Sigmoid colon (tissue), 4 donors: ENCODE results near the gene EEF1AKMT2.

Experiments
- EP300 ChIP-seq, 4 donors: sonication (generic); formaldehyde crosslinking; IDR thresholded peaks; one replicate each; pipeline ENCODE4 v1.6.1; 2017; ENCODE audit warnings: antibody characterized with exemption in 4 of 4
- POLR2A ChIP-seq, 2 donors: fragments of 450-650 bp; IDR thresholded peaks; one replicate each; pipeline ENCODE4 v1.6.1; 2016; ENCODE audit warnings: antibody characterized with exemption in 2 of 2, mild to moderate bottlenecking in 2 of 2, moderate library complexity in 2 of 2
- POLR2AphosphoS5 ChIP-seq, 4 donors: sonication (generic); formaldehyde crosslinking; IDR thresholded peaks; one replicate each; pipeline ENCODE4 v1.6.1; 2017; ENCODE audit warnings: antibody characterized with exemption in 4 of 4
- TF ChIP-seq, protein P1 (sequence below), 4 experiments: fragments of 450-650 bp in 3 of 4; fragments of 200-600 bp in 1 of 4; IDR thresholded peaks; one replicate each; pipeline ENCODE4 v1.5.1; 2016 to 2019; ENCODE audit warnings: antibody characterized with exemption in 4 of 4, mild to moderate bottlenecking in 3 of 4, moderate library complexity in 2 of 4

DNA sequence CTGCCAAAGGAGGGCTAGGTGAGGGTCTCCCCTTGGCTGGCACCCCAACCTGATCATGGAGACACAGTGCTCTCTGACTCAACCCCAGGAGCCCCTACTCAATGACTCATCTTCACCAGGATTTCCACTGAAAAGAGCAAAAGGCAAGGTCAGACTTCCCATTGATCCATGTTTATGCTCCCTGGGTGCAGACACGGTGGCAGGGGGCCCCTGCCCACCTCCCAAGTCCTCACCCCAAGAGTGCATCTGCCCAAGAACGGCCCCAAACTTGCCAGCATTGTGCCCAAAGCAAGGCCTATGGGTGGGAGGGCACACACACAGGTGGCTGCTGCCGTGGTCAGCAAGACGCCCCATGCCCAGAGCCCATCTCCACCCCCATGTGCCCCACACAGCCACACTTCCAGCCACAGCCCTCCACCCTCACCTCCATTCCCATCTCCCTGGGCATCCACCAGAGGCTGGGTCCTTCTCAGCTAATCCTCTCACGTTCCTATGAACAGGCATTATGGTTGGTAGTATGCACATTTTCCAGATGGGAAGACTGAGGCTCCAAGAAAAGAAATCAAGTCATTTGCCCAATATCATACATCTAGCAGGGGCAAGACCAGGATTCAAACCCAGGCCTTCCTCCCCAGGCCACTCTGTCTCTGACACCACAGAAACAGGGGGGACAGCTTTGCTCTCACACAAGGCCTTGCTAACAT is 78.8 kb downstream of the EEF1AKMT2 start:
- TF ChIP-seq, protein P1, sequence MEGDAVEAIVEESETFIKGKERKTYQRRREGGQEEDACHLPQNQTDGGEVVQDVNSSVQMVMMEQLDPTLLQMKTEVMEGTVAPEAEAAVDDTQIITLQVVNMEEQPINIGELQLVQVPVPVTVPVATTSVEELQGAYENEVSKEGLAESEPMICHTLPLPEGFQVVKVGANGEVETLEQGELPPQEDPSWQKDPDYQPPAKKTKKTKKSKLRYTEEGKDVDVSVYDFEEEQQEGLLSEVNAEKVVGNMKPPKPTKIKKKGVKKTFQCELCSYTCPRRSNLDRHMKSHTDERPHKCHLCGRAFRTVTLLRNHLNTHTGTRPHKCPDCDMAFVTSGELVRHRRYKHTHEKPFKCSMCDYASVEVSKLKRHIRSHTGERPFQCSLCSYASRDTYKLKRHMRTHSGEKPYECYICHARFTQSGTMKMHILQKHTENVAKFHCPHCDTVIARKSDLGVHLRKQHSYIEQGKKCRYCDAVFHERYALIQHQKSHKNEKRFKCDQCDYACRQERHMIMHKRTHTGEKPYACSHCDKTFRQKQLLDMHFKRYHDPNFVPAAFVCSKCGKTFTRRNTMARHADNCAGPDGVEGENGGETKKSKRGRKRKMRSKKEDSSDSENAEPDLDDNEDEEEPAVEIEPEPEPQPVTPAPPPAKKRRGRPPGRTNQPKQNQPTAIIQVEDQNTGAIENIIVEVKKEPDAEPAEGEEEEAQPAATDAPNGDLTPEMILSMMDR (IDR thresholded peaks at IDR 0.05), result no peak
- TF ChIP-seq POLR2AphosphoS5 (IDR thresholded peaks at IDR 0.05), result no peak
- TF ChIP-seq POLR2A (IDR thresholded peaks at IDR 0.05), result no peak
- TF ChIP-seq EP300 (IDR thresholded peaks at IDR 0.05), result no peak
